Upper lobe of left lung (tissue), 4 donors: ENCODE data around the gene ARMS2.

Source experiments
- CTCF ChIP-seq, 6 experiments: fragments of 450-650 bp in 4 of 6; fragments of 200-600 bp in 2 of 6; sonication (generic) in 2 of 6; IDR thresholded peaks; one replicate each; pipeline ENCODE4 v1.5.1; 2016 to 2019; ENCODE audit warnings: antibody characterized with exemption in 6 of 6
- EP300 ChIP-seq, 4 donors: sonication (generic); formaldehyde crosslinking; IDR thresholded peaks; one replicate each; pipeline ENCODE4 v1.5.1; 2017; ENCODE audit warnings: antibody characterized with exemption in 4 of 4, control low read depth in 2 of 4
- POLR2A ChIP-seq, 4 donors: fragments of 450-650 bp; IDR thresholded peaks; one replicate each; pipeline ENCODE4 v1.5.1; 2016 to 2017; ENCODE audit warnings: antibody characterized with exemption in 4 of 4, mild to moderate bottlenecking in 2 of 4
- POLR2AphosphoS5 ChIP-seq, 2 donors: sonication (generic); formaldehyde crosslinking; IDR thresholded peaks; one replicate each; pipeline ENCODE4 v1.5.1; 2017; ENCODE audit warnings: antibody characterized with exemption in 2 of 2

GRCh38 chr10:122494833-122495232 lies 40.4 kb downstream of the ARMS2 start:
- TF ChIP-seq POLR2A (IDR thresholded peaks at IDR 0.05) (no peak), POLR2AphosphoS5 (IDR thresholded peaks at IDR 0.05) (no peak), EP300 (IDR thresholded peaks at IDR 0.05) (no peak), CTCF (IDR thresholded peaks at IDR 0.05) (no peak)
